ENCODE data around the gene SLC6A19. TPM values are rescaled to one million over a fixed set of nuclear protein-coding genes. Genes with fewer than 3 reads are reported as not detected.
A peak's percentile ranks its signal among the peaks of the same experiment; 100 is the strongest.

The SLC6A19 gene
- total RNA-seq, 1 experiment from 2014 or later = 0.37 TPM

DNA sequence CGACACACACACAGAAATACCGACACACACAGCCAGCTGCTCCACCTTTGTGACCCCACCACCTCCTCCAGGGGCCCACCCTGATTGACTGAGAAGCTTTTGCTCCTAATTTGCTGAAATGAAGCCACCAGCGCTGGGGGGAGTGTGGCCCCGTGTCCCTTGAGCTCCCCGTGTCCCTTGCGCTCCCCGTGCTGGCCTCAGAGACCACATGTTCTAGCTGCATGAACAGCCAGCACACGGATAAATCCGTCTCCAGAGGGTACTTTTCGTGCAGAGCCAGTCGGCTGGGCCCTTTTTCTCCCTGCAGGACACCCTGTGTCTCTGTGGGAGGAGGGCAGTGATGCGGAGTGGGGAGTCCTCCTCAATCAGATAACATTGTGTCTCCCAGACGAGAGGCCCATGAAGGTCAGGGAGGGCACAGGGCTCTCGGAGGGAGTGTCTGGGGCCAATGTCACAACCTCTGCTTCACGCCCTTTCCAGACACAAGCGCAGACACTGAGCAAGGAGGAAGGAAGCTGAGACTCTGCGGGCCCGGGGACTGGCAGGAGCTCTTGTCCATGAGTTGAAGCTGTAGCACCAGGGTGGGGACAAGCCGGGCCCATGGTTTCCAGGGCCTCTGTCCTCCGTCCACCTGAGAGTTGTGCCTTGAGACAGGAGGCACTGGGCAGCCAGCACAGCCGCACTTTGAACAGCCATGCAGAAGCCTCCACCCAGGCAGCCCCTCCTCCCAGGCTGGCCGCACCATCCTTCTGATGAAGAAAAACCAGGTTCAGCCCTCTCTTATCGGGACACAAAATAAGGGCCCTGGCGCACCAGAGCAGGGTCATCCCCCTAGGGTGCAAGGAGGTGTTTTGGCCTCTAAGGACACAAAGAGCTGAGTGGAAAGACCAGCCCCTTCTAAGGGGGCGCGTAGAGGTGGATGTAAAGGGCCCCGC is 36.4 kb upstream of the SLC6A19 start:
- no peak for DNase-seq (ENCODE audit: low spot score)
- in situ Hi-C loops (cut with HindIII; ENCODE audit: low sequenced_read_pairs) = no loop called here

- in situ Hi-C loops (cut with HindIII; ENCODE audit: low sequenced_read_pairs) = no loop called here
These were observed 35.5 kb upstream of the SLC6A19 start for GRCh38 chr5:1165864-1166263.

DNA sequence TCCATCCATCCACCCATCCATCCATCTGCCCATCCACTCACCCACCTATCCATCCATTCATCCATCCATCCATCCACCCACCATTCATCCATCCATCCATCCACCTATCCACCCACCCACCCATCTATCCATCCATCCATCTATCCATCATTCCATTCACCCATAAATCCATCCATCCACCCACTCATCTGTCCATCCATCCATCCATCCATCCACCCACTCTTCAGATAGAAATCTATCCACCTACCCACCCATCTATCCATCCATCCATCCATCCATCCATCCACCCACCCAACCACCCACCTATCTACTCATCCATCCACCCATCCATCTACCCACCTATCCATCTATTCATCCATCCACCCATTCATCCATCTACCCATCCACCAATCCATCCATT is 35.0 kb upstream of the SLC6A19 start:
- in situ Hi-C loops (cut with HindIII; ENCODE audit: low sequenced_read_pairs) = no loop called here
- no peak for DNase-seq (ENCODE audit: low spot score)

More at GRCh38 chr5:1165864-1166263, 35.5 kb upstream of the SLC6A19 start:
- no peak for DNase-seq (ENCODE audit: low spot score)

DNA sequence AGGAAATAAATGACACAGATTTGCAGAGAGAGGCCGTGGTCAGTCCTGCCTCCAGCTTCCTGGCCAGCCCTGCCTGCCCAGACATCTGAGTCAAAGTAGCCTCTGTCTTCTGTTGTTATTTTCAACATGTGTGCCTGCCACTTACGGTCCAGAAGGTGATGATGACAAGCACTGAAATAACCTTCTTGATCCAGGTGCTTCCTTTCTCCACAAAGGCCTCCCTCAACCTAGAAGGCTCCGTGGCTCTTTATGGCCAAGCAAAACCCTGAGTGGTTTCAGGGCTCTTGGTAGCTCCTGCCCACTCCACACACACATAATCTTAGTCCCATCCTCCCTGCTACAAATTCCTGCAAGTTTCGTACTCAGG is 34.1 kb upstream of the SLC6A19 start:
- in situ Hi-C loops (cut with HindIII; ENCODE audit: low sequenced_read_pairs) = no loop called here

DNA sequence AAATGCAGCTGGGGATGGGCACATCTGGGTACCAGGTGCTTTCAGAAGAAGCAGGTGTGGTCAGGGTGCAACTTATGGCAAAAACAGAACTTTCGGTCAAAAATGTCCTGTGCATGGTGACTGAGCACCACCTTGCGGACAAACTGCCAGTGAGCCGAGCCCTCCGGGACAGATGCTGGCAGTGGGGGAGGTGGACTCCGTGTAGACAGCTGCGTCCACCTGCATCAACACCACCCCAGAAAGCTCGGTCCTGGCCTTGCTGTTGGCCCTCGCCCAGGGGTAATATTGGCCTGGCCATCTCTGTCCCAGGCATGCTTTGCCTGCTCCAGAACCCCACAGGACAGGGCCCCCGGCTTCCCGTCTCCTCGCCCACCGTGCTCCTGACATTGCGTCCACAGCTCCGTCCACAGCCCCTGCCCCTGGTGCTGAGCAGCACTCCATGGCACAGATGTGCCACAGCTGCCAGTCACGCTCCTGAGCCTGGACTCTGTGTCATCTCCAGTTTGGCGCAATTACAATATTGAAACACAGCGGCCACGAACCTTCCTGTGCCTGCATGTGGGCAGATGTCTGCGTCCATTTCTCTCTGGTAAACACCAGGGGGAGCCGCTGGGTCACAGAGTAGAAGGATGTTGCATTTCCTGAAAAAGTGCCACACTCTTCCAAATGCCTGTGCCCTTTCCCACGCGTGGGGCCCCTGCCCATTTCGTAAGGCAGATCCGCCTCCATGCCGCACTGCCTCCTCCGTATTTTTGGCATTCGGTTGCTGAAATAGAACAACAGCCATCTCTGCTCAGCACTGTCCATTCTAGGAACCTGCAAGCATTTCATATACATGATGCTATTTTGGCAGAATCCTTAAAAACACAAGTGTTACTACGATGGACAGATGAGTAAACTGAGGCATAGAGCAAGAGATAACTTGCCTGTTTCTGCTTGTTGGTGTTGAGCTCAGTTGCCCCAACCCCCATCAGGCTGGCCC is 33.4 kb upstream of the SLC6A19 start:
- in situ Hi-C loops (cut with HindIII; ENCODE audit: low sequenced_read_pairs) = no loop called here
- DNase-seq (ENCODE audit: low spot score) = peak; percentile 73

More for the DNA sequence above, 34.1 kb upstream of the SLC6A19 start:
- DNase-seq (ENCODE audit: low spot score) = no peak

DNA sequence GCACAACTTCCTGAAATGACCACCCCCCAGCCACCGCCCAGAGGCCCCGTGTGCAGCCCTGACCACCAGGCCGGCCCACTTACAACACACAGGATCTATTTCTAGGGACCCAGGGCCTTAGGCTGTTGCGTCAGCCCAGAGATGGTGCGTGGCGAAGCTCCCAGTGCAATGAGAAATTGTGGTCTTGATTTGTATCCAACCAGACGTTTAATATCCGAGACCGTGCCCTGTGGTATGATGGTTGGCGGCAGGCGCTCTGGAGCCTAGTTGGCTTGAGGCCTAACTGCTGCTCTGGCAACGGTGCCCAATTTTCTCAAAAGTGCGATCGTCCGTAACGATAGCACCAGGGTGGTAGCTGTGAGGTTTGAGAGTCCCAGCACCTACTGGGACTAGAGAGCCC is 32.6 kb upstream of the SLC6A19 start:
- in situ Hi-C loops (cut with HindIII; ENCODE audit: low sequenced_read_pairs) = no loop called here

DNA sequence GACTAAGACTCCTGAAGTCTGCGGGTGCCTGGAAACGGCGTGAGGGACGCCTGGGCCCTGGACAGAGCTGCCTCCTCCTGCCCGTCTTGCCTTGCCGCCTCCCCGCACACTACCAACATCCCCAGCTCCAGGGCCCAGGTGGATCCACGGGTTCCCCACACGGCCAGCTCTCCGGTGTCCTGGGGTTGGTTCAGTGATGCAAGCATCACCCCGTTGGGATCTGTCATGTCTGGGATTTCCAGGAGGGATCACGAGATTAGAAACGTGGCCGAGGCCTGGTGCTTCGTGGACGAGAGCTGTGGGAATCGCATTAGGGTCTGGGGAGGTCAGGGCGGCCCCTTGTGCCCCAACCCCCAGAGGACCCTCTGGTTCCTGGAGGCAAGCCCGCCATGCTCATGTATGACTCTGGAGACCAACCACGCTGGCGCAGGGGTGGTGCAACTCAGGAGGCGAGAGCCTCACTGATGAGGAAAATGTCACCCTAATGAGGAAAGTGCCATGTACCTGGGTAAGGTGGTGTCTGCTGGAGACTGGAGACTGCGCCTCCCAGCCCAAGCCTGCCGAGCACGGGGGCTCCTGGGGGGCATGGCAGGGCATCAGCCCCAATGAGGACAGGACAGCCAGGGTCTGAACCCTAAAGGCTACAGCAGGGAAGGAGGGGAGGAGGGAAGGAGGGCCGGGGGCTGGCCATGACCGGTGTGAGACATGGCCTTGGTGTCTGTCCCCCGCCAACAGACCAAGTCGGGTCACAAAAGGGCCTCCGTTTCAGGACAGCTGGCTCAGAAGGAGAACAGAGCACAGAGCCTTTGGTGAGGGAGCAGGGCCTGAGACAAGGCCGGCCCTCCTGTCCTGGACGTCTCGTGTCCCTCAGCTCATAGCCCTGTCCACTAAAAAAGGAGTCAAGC is 31.9 kb upstream of the SLC6A19 start:
- in situ Hi-C loops (cut with HindIII; ENCODE audit: low sequenced_read_pairs) = no loop called here
- DNase-seq (ENCODE audit: low spot score) = no peak

More for the DNA sequence above, 32.6 kb upstream of the SLC6A19 start:
- DNase-seq (ENCODE audit: low spot score) = no peak

GRCh38 chr5:1171340-1171941 is 30.0 kb upstream of the SLC6A19 start:
- in situ Hi-C loops (cut with HindIII; ENCODE audit: low sequenced_read_pairs) = no loop called here
- no peak for DNase-seq (ENCODE audit: low spot score)

DNA sequence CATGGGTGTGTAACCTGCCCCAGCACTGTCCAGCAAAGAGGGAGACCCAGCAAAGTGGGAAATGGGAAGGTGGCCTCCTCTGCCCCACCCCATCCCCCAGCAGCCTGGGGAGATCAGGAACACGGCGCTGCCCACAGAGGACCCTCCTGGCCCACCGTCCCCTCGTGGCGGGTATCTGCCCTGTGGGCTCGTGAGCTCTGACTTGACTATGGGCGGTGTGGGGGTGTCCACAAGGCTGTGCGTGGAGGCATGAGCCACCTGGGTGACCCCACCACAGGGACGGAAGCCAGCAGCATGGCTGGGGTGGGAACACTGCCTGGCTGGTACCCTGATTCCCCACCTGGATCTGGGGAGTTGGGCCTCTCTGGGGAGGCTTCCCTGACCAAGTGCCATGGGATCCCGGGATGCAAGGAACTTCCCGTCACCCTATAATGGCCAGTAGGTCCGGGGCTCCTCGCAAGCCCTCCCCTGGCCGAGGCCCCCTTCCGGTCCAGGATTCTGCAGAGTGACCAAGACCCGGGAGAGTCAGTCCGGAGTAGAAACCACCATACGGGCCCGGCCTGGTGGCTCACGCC is 29.3 kb upstream of the SLC6A19 start:
- DNase-seq (ENCODE audit: low spot score) = no peak
- in situ Hi-C loops (cut with HindIII; ENCODE audit: low sequenced_read_pairs) = no loop called here

DNA sequence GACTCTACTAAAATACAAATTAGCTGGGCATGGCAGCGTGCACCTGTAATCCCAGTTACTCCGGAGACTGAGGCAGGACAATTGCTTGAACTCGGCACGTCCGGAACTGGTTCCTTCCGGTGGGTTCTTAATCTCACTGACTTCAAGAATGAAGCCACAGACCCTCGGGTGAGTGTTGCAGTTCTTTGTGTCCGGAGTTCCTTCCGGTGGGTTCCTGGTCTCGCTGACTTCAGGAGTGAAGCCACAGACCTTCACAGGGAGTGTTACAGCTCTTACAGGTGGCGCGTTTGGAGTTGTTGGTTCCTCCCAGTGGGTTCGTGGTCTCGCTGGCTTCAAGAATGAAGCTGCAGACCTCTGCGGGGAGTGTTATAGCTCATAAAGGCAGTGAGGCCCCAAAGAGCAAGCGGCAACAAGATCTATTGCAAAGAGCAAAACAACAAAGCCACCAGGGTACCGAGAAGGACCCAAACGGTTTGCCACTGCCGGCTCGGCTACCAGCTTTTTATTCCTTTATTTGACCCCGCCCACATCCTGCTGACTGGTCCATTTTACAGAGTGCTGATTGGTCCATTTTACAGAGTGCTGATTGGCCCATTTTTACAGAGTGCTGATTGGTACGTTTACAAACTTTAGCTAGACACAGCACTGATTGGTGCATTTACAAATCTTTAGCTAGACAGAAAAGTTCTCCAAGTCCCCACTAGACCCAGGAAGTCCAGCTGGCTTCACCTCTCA is 28.6 kb upstream of the SLC6A19 start:
- in situ Hi-C loops (cut with HindIII; ENCODE audit: low sequenced_read_pairs) = no loop called here
- no peak for DNase-seq (ENCODE audit: low spot score)

GRCh38 chr5:1173485-1174070 is 27.8 kb upstream of the SLC6A19 start:
- no peak for DNase-seq (ENCODE audit: low spot score)
- in situ Hi-C loops (cut with HindIII; ENCODE audit: low sequenced_read_pairs) = no loop called here

DNA sequence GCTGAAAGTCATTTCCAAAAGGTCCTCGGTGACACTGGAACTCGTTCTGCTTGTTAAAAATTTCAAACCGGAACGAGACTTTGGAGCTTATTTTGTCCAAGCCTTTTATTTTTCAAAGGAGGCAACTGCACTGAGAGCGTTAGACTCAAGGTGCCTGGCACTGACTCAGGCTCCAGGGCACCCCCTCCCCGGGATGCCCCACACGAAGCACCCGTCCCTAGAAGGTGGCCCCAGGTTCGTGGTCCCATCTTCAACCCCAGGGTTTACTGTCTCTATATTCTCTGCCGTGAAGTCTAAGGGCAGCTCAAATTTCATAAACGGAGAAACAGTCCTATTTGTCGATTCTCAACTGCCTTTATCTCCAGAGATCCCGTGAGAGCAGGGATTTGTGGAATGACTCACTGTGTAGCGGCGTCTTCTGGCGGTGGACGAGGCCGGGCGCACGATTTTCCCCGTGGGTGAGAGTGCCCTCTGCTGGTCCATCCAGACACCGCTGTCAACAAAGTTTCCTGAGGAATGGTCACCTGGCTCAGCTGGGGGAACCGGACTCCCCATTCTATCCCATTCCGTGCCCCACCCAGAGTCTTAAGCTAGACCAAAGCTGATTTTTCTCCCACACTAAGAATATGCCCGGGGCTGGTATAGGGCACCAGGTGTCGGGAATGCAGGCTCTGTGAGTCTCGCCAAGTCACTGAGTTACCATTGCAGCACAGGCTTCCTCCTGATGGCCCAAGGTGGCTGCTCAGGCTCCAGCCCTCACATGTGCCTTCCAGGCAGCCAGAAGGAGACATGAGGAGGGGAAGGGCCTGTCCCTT is 27.1 kb upstream of the SLC6A19 start:
- DNase-seq (ENCODE audit: low spot score) = peak; percentile 11
- in situ Hi-C loops (cut with HindIII; ENCODE audit: low sequenced_read_pairs) = no loop called here

DNA sequence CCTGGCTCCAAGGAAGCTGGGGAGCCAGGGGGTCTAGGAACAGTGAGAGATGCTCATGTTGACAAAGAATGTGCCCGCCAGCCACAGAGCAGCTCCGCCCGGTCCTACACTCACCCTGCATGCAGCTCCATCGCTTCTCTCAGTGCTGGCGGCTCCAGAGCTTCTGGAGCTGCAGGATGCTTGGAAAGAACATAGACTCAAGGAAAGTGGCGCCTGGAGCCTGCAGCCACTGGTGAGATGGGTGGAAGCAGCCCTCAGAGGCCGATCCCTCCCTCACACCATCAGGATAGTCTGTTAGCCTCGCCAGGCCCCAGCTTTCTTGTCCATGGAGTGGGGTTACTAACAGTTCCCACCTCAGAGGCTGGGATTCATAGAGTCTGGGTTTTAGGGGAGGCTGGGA is 26.4 kb upstream of the SLC6A19 start:
- no peak for DNase-seq (ENCODE audit: low spot score)
- in situ Hi-C loops (cut with HindIII; ENCODE audit: low sequenced_read_pairs) = no loop called here

DNA sequence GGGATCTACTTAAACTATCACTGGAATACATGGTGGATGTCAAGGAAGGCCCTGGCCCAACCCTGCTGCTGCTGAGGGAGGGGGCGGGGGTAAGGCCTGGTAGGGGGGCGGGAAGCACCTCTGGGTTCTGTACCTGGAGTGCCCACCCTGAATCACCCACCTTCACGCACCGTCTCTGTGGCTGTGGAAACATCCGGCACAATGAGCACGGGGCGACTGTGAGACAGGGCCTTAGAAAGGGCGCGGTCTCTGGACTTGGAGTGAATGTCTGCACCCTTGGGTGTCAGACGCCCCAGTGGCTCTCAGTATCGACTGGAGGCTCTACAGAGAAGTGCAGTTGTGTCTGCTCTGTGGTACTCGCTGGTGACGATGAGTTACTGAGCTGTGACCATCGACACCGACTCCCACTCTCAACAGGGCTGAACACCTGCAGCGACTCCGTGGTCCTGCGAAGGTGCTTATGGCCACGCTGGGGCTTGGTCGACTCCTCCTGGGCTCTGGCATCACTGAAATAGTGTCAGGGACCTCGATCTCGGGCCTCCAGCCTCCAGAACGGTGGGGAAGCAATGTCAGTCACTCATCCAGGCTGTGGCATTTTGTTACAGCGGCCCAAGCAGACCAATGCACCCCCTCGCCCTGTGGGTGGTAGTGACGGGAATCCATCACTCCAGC is 25.5 kb upstream of the SLC6A19 start:
- in situ Hi-C loops (cut with HindIII; ENCODE audit: low sequenced_read_pairs) = no loop called here

DNA sequence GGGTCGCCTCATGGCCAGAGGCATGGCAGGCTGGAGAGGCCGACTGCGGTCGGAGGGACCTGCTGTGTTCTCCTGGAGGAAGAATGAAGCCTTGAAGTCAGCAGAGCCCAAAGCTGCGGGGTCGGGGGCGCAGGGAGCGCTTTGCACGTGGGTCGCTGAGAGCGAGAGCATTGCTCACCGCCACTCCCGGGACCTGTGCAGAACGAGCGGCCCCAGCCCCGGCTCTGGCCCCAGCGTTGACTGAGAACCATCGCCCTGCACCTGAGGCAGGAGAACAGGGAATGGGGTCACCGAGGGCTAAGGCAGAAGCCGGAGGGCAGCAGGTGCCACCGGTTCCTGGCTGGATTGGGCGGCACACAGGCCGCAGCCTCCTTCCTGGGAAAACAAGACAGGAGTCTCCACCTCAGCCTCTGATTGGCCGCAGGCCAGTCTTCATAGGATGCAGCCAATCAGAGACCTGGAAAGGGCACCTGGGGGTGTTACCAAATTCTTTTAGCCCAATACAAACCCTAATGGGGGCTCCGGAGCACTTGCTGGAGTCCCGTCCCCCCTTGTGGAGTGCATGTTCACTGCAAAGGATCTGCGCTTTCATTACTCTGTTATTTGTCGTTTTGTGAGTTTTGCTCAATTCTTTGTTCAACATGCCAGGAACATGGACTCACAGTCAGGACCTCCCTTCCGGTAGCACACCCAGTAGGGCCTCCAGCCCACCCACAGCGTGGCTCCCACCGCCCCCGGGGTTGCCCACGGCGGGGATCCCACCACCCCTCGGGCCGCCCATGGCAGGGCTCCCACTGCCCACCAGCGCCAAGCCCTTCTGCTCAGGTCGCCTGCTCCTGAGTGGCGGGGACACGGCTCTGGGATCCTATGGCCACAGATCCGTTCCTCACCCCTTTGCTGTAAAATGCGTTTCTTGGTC is 24.7 kb upstream of the SLC6A19 start:
- no peak for DNase-seq (ENCODE audit: low spot score)
- in situ Hi-C loops (cut with HindIII; ENCODE audit: low sequenced_read_pairs) = no loop called here

More for the DNA sequence above, 25.5 kb upstream of the SLC6A19 start:
- DNase-seq (ENCODE audit: low spot score) = no peak

Data from G401 (cell line).